Astrocyte (in vitro differentiated cells and primary cell): ENCODE data around the gene C17orf67. TPM values are rescaled to one million over a fixed set of nuclear protein-coding genes. Genes with fewer than 3 reads are reported as not detected.
A peak's percentile ranks its signal among the peaks of the same experiment; 100 is the strongest.

Experiments used
- DNase-seq: peaks from one replicate; pipeline ENCODE4 v3.0.0-alpha.2; 2010; ENCODE audit warnings: low read depth
- FAIRE-seq: peaks from 2 replicates; lab custom pipeline; 2011; peaks lifted over from hg19 to GRCh38; lab: Jason Lieb, UNC
- H2AFZ ChIP-seq: 2 replicates; pipeline ENCODE4 v1.6.0; 2012; ENCODE audit warnings: low read depth, low read length, inconsistent platforms
- H3K27ac ChIP-seq: 2 replicates; pipeline ENCODE4 v1.5.1; 2011; ENCODE audit warnings: low read depth, low read length, inconsistent platforms
- H3K27me3 ChIP-seq: 2 replicates; pipeline ENCODE4 v1.6.0; 2011; ENCODE audit warnings: low read length, inconsistent platforms; ENCODE audit not compliant: insufficient read depth
- H3K36me3 ChIP-seq: 2 replicates; pipeline ENCODE4 v1.5.1; 2011; ENCODE audit warnings: low read length, inconsistent platforms; ENCODE audit not compliant: insufficient read depth
- H3K4me1 ChIP-seq: 2 replicates; pipeline ENCODE4 v1.5.1; 2011; ENCODE audit warnings: low read length, inconsistent platforms; ENCODE audit not compliant: insufficient read depth
- H3K4me2 ChIP-seq: 2 replicates; pipeline ENCODE4 v1.6.0; 2012; ENCODE audit warnings: low read length, inconsistent platforms
- H3K4me3 ChIP-seq: 2 replicates; pipeline ENCODE4 v1.5.1; 2011; ENCODE audit warnings: low read depth, mild to moderate bottlenecking, low read length, inconsistent platforms; ENCODE audit not compliant: insufficient read depth
- H3K79me2 ChIP-seq: 2 replicates; pipeline ENCODE4 v1.6.0; 2012; ENCODE audit warnings: mild to moderate bottlenecking, low read length, inconsistent platforms; ENCODE audit not compliant: insufficient read depth
- H3K9ac ChIP-seq: 2 replicates; pipeline ENCODE4 v1.6.0; 2012; ENCODE audit warnings: mild to moderate bottlenecking, low read length, inconsistent platforms
- H3K9me3 ChIP-seq: 2 replicates; pipeline ENCODE4 v1.5.1; 2012; ENCODE audit warnings: low read depth, mild to moderate bottlenecking, low read length, inconsistent platforms; ENCODE audit not compliant: insufficient read depth
- H4K20me1 ChIP-seq: 2 replicates; pipeline ENCODE4 v1.6.0; 2012; ENCODE audit warnings: low read length, inconsistent platforms; ENCODE audit not compliant: insufficient read depth
- H3K27ac Mint-ChIP-seq: one replicate; pipeline ENCODE4 v1.8.0; 2021; ENCODE audit warnings: mild to moderate bottlenecking, mixed read lengths; ENCODE audit not compliant: unreplicated experiment
- H3K27me3 Mint-ChIP-seq: one replicate; pipeline ENCODE4 v1.8.0; 2021; ENCODE audit warnings: low read depth, mixed read lengths; ENCODE audit not compliant: unreplicated experiment
- H3K36me3 Mint-ChIP-seq: one replicate; pipeline ENCODE4 v1.8.0; 2021; ENCODE audit warnings: low read depth, mixed read lengths; ENCODE audit not compliant: unreplicated experiment
- H3K4me1 Mint-ChIP-seq: one replicate; pipeline ENCODE4 v1.8.0; 2021; ENCODE audit warnings: low read depth, mixed read lengths; ENCODE audit not compliant: unreplicated experiment
- H3K4me3 Mint-ChIP-seq: one replicate; pipeline ENCODE4 v1.8.0; 2021; ENCODE audit warnings: mild to moderate bottlenecking, moderate library complexity, mixed read lengths; ENCODE audit not compliant: unreplicated experiment
- H3K9me3 Mint-ChIP-seq: one replicate; pipeline ENCODE4 v1.8.0; 2021; ENCODE audit warnings: mild to moderate bottlenecking, mixed read lengths; ENCODE audit not compliant: unreplicated experiment
- CTCF ChIP-seq: IDR thresholded peaks from 2 replicates; pipeline ENCODE4 v1.5.1; 2011; ENCODE audit warnings: low read depth, mild to moderate bottlenecking, inconsistent platforms, low read length, moderate library complexity; ENCODE audit not compliant: insufficient read depth
- EZH2 ChIP-seq: IDR thresholded peaks from 2 replicates; pipeline ENCODE4 v1.6.1; 2012; ENCODE audit warnings: mild to moderate bottlenecking, low read length, inconsistent platforms; ENCODE audit not compliant: insufficient read depth
- total RNA-seq: library from RNA; stranded (reverse); gene quantifications from 2 replicates; pipeline ENCODE4 v1.2.1, GENCODE V29; 2021

Gene C17orf67
- total RNA-seq, 1 donor from 2014 or later = 2.8 TPM

GRCh38 chr17:56781906-56782305 is 51.8 kb downstream of the C17orf67 start:
- H4K20me1 ChIP-seq = no peaks in the 10 kb centered on the region
- no peaks in the 10 kb centered on the region for H3K9me3 ChIP-seq
- H3K36me3 ChIP-seq = no peaks in the 10 kb centered on the region
- H3K4me2 ChIP-seq = no peak overlapping the region
- peaks cover 3% of the 10 kb centered on the region for H3K9me3 Mint-ChIP-seq
- peaks cover 4% of the 10 kb centered on the region for H3K27me3 Mint-ChIP-seq
- H3K36me3 Mint-ChIP-seq = no peaks in the 10 kb centered on the region
- no peak overlapping the region for H3K27ac Mint-ChIP-seq
- H2AFZ ChIP-seq = no peak overlapping the region
- H3K79me2 ChIP-seq = no peaks in the 10 kb centered on the region
- H3K4me3 ChIP-seq = no peak overlapping the region
- no peak overlapping the region for H3K4me3 Mint-ChIP-seq
- no peak overlapping the region for H3K9ac ChIP-seq
- H3K27me3 ChIP-seq = peaks cover 20% of the 10 kb centered on the region
- H3K27ac ChIP-seq = no peak overlapping the region
- H3K4me1 Mint-ChIP-seq = peaks cover 25% of the 10 kb centered on the region
- DNase-seq (no peak), FAIRE-seq (no peak)
- TF ChIP-seq CTCF (no peak), EZH2 (no peak)
- H3K4me1 ChIP-seq = peaks cover 25% of the 10 kb centered on the region

- DNase-seq (peak; percentile 32), FAIRE-seq (no peak)
- H3K9ac ChIP-seq = peak overlapping the region; percentile 44
Measured at GRCh38 chr17:56779898-56780777, 53.6 kb downstream of the C17orf67 start.

More at GRCh38 chr17:56779898-56780777, 53.6 kb downstream of the C17orf67 start:
- Mint-ChIP-seq H3K9me3 (no peaks in the 10 kb centered on the region), H3K4me3 (peak overlapping the region; percentile 83), H3K4me1 (peaks cover 13% of the 10 kb centered on the region), H3K27ac (peak overlapping the region; percentile 70), H3K27me3 (peaks cover 4% of the 10 kb centered on the region), H3K36me3 (no peaks in the 10 kb centered on the region)
- H3K4me2 ChIP-seq = peak overlapping the region; percentile 85
- H2AFZ ChIP-seq = peak overlapping the region; percentile 71
- no peak overlapping the region for H3K27ac ChIP-seq
- TF ChIP-seq CTCF = peak; percentile 77
- no peak for TF ChIP-seq EZH2
- no peaks in the 10 kb centered on the region for H3K36me3 ChIP-seq
- no peaks in the 10 kb centered on the region for H4K20me1 ChIP-seq
- peak overlapping the region; percentile 58 for H3K4me3 ChIP-seq
- no peaks in the 10 kb centered on the region for H3K79me2 ChIP-seq
- no peaks in the 10 kb centered on the region for H3K9me3 ChIP-seq
- peaks cover 9% of the 10 kb centered on the region for H3K4me1 ChIP-seq
- H3K27me3 ChIP-seq = peaks cover 16% of the 10 kb centered on the region
